Breast epithelium (tissue), 3 donors: ENCODE measurements around the gene ZNF438.

Experiments used
- POLR2A ChIP-seq: fragments of 450-650 bp; IDR thresholded peaks from one replicate; pipeline ENCODE4 v1.6.1; 2016; ENCODE audit warnings: antibody characterized with exemption, mild to moderate bottlenecking, moderate library complexity
- POLR2AphosphoS5 ChIP-seq, 3 donors: sonication (generic); formaldehyde crosslinking; IDR thresholded peaks; one replicate each; pipeline ENCODE4 v1.6.1; 2017; ENCODE audit warnings: antibody characterized with exemption in 3 of 3

GRCh38 chr10:31013331-31013730 is 18.3 kb downstream of the ZNF438 start:
- TF ChIP-seq POLR2A (no peak), POLR2AphosphoS5 (IDR thresholded peaks at IDR 0.05) (no peak)
